ENCODE measurements around the gene CPA1. TPM values are rescaled to one million over a fixed set of nuclear protein-coding genes. Genes with fewer than 3 reads are reported as not detected.

The CPA1 gene
- total and polyA plus RNA-seq, 10 of the 15 experiments (the other 5 are each of a cell fraction or from before 2014, with no cell fraction given), result 8.0 TPM; not detected in 9

DNA sequence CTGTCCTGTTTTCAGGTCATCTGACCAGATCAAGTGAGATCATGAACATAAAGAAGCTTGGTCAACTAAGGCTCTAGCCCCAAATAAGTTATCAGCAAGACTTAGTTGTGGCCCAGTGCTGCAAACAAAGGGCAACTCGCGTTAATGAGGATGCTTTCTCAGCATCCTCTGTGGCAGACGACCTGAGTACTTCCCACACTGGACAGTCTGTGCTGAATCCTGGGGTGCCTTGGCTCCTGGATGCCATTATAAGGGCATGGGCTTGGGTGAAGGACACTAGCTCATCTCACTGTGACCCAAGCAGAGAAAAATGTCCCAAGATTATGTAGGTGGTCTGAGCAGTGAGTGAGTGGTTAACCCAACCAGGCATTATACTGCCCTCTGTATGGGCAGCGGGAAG, 21.8 kb upstream of the CPA1 start (continued):
- TF ChIP-seq, protein P1, sequence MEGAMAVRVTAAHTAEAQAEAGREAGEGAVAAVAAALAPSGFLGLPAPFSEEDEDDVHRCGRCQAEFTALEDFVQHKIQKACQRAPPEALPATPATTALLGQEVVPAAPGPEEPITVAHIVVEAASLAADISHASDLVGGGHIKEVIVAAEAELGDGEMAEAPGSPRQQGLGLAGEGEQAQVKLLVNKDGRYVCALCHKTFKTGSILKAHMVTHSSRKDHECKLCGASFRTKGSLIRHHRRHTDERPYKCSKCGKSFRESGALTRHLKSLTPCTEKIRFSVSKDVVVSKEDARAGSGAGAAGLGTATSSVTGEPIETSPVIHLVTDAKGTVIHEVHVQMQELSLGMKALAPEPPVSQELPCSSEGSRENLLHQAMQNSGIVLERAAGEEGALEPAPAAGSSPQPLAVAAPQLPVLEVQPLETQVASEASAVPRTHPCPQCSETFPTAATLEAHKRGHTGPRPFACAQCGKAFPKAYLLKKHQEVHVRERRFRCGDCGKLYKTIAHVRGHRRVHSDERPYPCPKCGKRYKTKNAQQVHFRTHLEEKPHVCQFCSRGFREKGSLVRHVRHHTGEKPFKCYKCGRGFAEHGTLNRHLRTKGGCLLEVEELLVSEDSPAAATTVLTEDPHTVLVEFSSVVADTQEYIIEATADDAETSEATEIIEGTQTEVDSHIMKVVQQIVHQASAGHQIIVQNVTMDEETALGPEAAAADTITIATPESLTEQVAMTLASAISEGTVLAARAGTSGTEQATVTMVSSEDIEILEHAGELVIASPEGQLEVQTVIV (IDR thresholded peaks at IDR 0.05; ENCODE audit: borderline replicate concordance, partially characterized antibody), result no peak
- TF ChIP-seq, protein P2, sequence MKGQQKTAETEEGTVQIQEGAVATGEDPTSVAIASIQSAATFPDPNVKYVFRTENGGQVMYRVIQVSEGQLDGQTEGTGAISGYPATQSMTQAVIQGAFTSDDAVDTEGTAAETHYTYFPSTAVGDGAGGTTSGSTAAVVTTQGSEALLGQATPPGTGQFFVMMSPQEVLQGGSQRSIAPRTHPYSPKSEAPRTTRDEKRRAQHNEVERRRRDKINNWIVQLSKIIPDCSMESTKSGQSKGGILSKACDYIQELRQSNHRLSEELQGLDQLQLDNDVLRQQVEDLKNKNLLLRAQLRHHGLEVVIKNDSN (IDR thresholded peaks at IDR 0.05; ENCODE audit: borderline replicate concordance, extremely low read length, insufficient read depth, low read depth, low read length), result no peak
- no peak for TF ChIP-seq SMAD1 (IDR thresholded peaks at IDR 0.05; ENCODE audit: low read depth, partially characterized antibody)
- TF ChIP-seq, protein P3, sequence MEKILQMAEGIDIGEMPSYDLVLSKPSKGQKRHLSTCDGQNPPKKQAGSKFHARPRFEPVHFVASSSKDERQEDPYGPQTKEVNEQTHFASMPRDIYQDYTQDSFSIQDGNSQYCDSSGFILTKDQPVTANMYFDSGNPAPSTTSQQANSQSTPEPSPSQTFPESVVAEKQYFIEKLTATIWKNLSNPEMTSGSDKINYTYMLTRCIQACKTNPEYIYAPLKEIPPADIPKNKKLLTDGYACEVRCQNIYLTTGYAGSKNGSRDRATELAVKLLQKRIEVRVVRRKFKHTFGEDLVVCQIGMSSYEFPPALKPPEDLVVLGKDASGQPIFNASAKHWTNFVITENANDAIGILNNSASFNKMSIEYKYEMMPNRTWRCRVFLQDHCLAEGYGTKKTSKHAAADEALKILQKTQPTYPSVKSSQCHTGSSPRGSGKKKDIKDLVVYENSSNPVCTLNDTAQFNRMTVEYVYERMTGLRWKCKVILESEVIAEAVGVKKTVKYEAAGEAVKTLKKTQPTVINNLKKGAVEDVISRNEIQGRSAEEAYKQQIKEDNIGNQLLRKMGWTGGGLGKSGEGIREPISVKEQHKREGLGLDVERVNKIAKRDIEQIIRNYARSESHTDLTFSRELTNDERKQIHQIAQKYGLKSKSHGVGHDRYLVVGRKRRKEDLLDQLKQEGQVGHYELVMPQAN (conservative IDR thresholded peaks at IDR 0.05), result no peak
- no peak for TF ChIP-seq EGR1 (IDR thresholded peaks at IDR 0.05; ENCODE audit: borderline replicate concordance in 1 of 2, low read depth in 2 of 2, low read length in 2 of 2)
- no peak for TF ChIP-seq RAD51 (IDR thresholded peaks at IDR 0.05)
